Activated gamma-delta T cell treated with Interleukin-2 at 50 U/mL for 16 hours (primary cell): ENCODE measurements around the gene TBXA2R.

Experiments
- DNase-seq: peaks from one replicate; pipeline ENCODE4 v3.0.0-alpha.2; 2020

TBXA2R gene

DNA sequence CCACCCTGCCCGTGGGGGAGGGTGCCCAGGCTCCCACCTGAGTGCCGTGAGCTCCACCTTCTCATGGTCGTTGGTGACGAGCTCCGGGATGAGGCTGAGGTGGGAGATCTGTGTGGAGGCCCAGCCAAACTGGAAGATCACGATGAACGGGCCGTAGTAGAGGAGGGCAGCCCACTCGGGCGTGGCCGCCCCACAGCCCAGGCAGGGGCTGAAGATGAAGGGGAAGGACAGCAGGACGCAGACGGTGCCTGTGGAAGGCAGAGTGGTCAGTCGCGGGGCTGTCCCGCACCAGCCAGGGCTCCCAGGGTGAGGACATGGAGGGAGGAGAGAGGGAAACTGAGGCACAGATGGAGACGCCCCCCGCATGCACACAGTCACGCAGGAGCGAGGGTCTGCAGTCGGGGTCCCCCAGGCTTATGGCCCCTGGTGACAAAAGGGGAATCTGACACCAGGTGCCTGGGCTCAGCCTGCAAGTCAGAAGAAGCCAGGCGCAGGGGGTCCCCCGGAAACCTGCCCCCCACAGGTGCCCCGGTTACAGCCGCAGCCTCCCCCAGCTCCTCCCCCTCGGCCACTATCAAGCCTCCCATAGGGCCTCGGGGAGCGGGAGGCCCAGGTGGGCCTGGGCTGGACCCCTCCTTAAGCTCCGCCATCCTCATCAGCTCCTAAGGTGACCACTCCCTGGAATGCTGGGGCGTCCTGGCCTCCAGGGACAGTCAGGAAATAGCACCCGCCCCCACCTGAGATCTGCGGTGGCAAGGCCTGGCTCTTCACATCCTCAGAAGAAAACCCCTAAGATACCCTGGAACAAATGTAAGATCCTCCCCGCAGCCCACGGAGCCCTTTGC, 55.5 kb downstream of the TBXA2R start:
- no peak for DNase-seq

DNA sequence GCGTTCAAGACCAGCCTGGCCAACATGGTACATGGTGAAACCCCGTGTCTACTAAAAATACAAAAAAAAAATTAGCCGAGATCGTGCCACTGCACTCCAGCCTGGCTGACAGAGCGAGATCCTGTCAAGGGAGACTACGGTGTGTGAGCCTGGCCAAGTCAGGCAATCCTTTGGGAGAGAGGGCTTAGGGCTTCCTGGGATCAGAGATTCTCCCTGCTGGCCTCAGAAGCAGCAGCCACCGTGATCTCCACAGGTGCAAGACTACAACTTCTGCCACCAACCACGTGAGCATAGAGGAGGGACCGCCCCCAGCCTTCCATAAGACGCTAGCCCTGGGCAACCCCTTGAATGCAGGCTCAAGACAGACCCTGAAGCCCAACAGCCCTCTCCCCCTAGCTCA, 56.9 kb downstream of the TBXA2R start:
- DNase-seq = no peak

DNA sequence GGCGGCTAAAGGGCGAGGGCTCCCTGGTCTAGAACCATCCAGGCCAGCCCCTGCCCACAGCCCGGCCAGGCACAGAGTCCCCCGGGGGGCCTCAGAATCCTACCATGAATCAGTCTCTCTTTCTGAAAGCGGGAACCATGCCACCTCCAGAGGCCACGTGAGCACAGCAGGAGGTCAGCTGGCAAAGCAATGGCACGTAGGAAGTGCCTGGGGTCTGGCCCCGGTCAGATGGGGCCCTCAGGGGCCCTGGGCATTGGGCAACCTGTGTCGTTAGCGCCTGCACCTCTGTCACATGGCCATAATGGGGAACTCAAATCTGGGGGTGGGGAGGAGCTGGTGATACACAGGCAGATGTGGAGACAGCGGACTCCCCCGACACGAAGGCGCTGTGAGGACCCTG, 58.1 kb downstream of the TBXA2R start:
- no peak for DNase-seq

DNA sequence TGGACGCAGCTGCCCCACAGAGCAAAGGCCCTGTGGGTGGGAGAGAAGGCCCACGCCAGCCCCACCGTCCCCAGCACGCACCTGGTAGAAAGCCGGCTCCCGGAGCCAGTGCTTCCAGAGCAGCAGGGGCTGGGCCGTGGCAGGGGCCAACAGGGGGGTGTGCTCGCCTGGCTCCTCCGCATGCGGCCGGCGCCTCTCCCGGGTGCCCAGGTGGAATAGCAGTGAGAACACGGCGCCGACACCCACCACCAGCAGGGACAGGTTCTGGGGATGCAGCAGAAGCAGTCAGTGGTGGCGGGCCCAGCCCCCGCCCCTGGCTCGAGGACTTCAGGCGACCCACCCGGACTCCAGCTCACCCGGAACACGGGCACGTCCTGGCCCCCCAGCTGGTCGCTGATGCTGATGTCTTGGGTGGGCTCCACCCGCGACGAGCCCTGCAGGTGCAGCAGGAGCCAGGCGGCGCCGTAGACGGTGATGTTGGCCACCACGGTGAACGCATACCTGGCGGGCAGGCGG, 58.9 kb downstream of the TBXA2R start:
- DNase-seq = no peak

DNA sequence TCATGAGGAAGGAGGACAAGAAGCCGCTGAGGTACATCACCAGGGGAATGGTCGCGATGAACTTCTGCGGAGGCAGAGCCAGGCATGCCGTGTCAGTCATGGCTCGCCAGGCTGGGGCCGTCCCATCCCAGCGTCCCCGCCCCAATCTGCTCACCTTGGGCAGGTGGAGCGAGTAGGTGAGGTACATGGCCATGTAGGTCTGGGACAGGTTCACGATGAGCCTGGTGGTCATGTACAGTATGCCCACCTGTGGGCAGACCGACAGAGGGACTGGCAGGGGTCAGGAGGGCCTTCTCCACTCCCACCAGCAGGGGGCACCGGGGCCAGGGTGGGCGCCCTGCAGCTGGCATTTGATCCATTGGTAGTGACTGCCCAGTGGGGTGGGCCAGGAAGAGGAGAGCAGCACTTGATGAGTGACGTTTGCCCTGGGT, 59.4 kb downstream of the TBXA2R start:
- peak; percentile 27 for DNase-seq

DNA sequence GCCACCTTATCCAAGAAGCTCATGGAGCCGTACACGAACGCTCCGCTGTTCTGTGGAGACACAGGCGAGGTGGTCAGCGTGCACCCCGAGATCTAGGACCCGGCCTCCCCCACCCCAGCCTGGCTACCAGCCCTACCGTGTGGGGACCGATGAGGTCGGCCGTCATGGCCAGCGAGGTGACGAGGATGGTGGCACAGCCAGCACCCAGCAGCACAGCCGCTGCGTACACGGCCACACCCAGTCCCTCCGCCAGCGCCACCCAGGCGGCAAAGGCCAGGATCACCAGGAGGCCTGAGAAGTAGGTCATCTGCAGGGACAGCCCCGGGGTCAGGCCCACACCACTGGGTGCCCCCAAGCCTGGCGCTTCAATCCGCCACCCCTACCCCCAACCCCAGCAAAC, 60.6 kb downstream of the TBXA2R start:
- no peak for DNase-seq

DNA sequence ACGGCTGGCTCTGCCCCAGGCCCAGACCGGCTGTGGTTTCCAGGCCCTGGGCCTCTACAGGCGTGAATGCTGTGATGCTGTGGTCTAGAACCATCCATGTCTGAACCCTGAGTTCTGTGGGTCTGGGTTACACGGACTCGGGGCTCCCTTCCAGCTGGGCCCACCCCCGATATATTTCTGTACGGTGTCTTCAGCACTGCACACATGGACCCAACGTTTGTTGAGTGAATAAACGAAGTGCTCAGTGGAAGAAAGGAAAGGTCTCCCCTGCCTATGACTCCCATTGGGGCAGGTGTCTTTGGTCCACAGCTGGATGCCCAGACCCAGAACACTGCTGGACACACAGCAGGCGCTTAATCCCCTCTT, 61.0 kb downstream of the TBXA2R start:
- no peak for DNase-seq

DNA sequence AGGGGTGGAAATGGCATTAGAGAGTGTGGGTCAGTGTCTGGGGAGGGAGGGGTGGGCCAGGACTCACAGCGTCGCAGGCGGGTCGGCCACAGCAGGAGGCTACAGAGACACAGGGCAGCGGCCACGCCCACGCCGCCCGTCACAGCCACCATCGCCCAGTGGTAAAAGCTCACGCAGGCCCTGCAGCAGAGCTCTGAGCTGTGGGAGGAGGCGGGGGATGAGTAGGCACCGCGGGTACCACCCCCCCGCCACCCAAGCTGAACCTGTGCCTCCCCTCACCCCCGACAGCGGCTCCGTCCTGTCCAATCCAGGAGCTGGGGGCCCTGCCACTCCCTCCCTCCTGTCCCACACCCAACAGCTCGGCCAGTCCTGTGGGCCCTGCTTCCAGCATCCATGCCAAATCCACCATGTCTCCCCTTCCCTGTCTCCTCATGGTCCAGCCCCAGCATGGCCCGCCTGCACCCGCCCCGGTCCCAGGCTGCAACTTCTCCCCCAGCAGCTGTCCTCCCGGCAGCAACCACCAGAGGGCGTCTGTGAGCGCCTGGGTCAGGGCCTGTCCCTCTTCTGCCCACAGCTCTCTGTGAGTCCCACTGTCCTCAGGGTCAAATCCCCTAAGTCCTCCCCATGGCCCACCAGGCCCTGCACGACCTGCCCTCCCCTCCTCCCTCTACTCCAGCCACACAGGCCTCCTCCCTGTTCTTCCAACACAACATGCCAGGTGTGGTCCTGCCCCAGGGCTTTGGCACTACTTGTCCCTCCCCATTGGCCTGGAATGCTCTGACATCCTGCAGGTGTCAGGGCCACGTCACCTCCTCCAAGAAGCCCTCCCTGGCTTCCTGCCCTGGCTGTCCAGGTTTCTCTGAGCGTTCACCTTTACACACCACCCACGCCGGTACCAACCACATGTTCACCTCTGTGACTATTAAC, 61.7 kb downstream of the TBXA2R start:
- peak; percentile 77 for DNase-seq
